NCI-H510A (cell line): ENCODE data around the gene CHST9.
A peak's percentile ranks its signal among the peaks of the same experiment; 100 is the strongest.
"Not testable (repeated sequence)": the region's sequence is repeated elsewhere in the genome, so short reads cannot be mapped to it uniquely, and the experiment has no call there.

Source experiments
- DNase-seq: peaks from one replicate; lab custom pipeline; 2025; lab: John Stamatoyannopoulos, UW

CHST9 gene

DNA sequence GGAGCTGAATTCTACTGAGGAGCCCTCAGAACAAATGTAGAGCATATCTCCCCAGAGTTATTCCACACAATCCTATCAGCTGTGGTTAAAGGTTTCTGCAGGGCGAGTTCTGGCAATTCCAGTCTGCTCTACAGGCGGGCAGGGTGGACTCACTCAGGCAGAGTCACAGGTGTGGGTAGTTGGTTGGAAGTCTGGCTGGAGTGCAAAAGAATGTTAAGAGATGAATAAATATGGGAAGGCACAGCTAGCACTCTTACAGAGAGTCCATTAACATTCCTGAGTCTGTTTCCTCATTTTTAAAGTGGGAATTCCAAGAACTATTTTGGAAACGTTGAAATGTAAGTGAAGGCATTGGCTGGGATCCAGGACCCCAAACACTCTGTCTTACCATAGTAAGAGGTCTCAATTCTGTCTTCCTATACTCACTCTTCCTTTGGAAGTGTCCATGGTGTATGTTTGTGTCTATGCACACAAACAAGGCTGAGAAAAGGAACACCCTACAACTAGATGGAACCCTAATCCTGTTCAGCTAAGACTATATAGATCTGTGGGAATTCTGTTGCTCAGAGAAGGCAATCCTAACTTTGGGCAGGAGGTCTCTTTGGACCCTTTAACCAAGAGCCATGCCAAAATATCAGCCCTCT lies 256.3 kb downstream of the CHST9 start:
- no peak for DNase-seq

DNA sequence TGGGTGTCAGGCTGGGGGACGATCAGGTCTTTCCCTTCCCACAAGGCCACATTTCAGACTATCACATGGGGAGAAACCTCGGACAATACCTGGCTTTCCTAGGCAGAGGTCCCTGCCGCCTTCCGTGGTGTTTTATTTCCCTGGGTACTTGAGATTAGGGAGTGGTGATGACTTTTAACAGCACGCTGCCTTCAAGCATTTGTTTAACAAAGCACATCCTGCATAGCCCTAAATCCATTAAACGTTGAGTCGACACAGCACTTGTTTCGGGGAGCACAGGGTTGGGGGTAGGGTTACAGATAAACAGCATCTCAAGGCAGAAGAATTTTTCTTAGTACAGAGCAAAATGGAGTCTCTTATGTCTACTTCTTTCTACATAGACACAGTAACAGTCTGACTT lies 257.3 kb downstream of the CHST9 start:
- DNase-seq: not testable (repeated sequence)

- no peak for DNase-seq
Observed at GRCh38 chr18:26926066-26926675, 258.9 kb downstream of the CHST9 start.

DNA sequence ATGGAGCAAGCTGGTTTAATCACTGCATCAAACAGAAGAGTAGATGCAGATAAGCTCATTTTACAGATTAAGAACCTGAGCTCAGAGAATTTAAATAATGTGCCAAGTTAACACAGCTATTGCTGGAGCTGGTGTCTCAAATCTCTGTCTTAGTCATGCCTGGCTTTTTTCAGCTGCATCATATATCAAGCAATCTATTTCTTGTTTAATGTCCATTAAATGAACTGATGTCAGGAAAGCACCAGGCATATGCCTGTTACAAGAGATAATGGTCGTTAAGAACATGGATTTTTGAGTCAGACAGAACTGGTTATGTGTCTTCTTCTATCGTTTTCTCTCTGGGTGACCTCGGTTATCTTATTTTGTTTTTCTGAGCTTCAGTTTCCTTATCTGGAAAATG lies 259.8 kb downstream of the CHST9 start:
- DNase-seq: no peak

- no peak for DNase-seq
Observed at GRCh38 chr18:26922313-26922712, 262.8 kb downstream of the CHST9 start.

DNA sequence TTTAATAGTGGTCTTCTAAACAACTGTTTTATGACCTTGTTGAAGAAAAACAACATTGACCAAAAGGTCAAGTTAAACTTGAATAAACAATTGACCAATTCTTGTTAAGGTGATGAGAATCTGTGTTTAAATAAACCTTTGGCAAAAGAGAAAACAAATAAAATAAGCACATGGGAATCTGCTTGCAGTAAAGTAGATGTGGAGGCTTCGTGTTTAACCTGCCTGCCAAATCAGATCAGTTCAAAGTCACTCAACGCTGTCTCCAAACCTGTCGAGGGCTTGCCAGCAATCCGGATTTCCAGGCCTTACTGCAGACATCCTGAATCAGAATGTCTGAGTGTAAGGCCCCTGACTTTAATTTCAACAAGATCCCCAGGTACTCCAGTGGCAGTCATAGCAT lies 264.5 kb downstream of the CHST9 start:
- no peak for DNase-seq

DNA sequence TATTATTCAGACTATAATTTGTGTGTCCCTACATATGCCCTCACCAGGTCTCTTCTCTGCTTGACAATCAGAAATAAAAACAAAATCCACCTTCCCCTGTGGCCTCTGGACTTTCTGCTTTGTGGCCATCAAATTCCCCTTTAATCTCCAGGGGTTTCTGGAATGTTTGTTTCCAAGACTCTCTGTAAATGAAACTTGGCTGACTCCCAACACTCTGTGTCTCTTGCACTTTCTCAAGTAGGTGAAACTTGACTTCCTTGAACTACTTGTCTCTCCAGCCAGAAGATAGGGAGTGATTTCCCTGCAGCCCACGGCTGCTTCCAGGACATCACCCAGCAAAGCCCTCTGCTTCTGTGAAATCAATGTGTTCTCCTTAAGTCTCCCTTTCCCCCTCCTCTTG lies 265.5 kb downstream of the CHST9 start:
- DNase-seq: no peak

GRCh38 chr18:26919201-26919600 lies 265.9 kb downstream of the CHST9 start:
- no peak for DNase-seq

GRCh38 chr18:26911840-26912239 lies 273.3 kb downstream of the CHST9 start:
- peak; percentile 3 for DNase-seq

GRCh38 chr18:26909599-26910290 lies 275.4 kb downstream of the CHST9 start:
- no peak for DNase-seq

DNA sequence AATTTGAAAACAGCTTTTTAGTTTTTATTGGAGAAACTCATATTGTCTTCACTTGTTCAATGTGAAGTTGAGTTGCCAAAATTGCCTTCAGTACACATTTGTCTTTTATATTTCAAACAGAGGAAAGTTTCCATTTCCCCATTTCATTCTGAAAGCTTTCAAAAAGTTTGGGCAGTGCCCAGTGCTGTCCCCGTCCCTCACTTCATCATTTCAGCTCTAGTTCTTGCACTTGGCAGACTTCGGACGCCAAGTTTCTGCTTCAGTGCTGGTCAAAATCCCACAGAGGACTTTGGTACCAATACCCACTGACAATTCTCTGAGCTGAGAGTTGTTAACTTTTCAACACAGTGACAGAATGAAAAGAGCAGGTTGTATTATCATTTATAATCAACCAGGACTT lies 276.2 kb downstream of the CHST9 start:
- no peak for DNase-seq

- no peak for DNase-seq
Observed at GRCh38 chr18:26902291-26902690, 282.8 kb downstream of the CHST9 start.

- DNase-seq: no peak
Observed at GRCh38 chr18:26901020-26901419, 284.1 kb downstream of the CHST9 start.

- DNase-seq: no peak
Observed at GRCh38 chr18:26894426-26894825, 290.7 kb downstream of the CHST9 start.

DNA sequence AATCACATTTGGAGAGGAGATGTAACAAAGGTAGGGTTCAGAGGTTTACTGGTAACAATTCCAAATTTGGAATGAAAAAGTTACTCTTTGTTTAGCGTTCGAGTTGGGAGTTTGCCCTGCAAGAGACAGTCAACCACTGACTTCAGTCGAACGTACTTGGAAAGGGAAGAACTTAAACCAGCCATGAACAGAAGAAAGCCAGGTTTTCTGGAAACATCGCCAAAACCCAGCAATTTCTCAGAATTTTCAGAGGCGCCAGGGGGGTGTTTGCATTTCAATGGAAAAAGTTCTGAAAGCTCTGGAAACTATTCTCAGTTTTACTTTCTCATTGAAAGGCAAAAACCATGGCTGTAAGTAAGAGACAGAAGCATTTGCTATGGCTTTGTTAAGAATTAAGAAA lies 291.1 kb downstream of the CHST9 start:
- DNase-seq: no peak

- no peak for DNase-seq
Observed at GRCh38 chr18:26888259-26888658, 296.8 kb downstream of the CHST9 start.

- DNase-seq: no peak
Observed at GRCh38 chr18:26875040-26875654, 310.0 kb downstream of the CHST9 start.

GRCh38 chr18:26874283-26874682 lies 310.8 kb downstream of the CHST9 start:
- no peak for DNase-seq

GRCh38 chr18:26869640-26870039 lies 315.5 kb downstream of the CHST9 start:
- no peak for DNase-seq

GRCh38 chr18:26868968-26869586 lies 316.0 kb downstream of the CHST9 start:
- DNase-seq: no peak

DNA sequence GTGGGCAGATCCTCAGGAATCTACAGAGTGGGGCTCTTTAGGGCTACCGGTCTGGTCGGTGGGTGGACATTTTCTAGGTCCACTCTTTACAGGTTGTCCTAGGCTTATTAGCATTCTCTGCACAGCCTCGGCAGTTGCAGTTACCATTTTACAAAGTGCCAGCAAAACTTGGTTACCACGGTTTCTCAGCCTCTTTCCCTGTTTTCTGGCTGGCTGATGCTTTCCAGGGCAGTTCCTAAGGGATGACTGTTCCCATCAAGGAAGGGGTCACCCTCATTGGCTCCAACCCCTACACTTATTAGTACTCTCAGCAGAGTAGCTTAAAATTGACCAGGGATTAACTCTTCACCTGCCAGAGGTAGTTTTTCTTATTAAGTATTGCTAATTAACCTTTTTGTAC lies 317.6 kb downstream of the CHST9 start:
- no peak for DNase-seq

DNA sequence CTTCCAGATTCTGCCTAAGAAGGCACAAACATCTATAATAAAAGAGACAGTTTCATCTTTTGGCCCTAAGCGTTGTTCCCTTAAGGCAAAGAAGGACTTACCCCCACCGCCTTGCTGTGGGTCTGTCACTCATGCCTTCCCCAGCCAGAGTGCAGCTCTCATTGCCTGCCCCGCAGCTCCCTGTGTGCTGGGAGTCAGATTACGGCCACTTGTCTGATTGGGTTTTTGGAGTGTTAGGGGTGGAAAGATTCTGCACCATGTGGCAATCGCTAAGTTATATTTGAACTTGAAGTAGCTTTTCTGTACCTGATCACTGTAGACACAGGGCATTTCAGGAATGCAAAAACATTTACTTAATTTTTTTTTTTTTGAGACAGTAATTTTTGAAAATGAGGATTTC lies 319.6 kb downstream of the CHST9 start, which contains the start of gene AQP4:
TSS of gene AQP4 (minus strand) at position 151 of the 400 bp plus-strand sequence. CDS start at position 133, 18 bp downstream.
- DNase-seq: peak; percentile 33
